Measurements from ENCODE around the gene PGAM4.

The PGAM4 gene

GRCh38 chrX:77969538-77969937 lies at the start of gene PGAM4:
PGAM4 (minus strand) TSS chrX:77969638; CDS start chrX:77969638, 0 bp downstream.
- Histone ChIP-seq H3K4me1 (ENCODE audit: low read length) (no peaks in the 10 kb centered on the region), H4K20me1 (ENCODE audit: insufficient read depth, low read length) (no peaks in the 10 kb centered on the region), H3K9me2 (replicated peaks; ENCODE audit: insufficient read depth, low read length) (no peaks in the 10 kb centered on the region), H3K36me3 (replicated peaks; ENCODE audit: insufficient read depth, low read length) (no peaks in the 10 kb centered on the region), H3K27ac (ENCODE audit: low read length) (no peak within 1 kb of the TSS), H3K9me3 (replicated peaks; ENCODE audit: insufficient read depth, low read length) (no peaks in the 10 kb centered on the region), H3K9ac (ENCODE audit: low read length) (no peak within 1 kb of the TSS), H3K4me3 (ENCODE audit: low read length) (no peak within 1 kb of the TSS), H3F3A (ENCODE audit: insufficient read depth, low read length) (no peaks in the 10 kb centered on the region), H2AFZ (ENCODE audit: low read length) (no peak within 1 kb of the TSS), H3K4me2 (ENCODE audit: low read depth, low read length) (no peak within 1 kb of the TSS), H3K79me2 (ENCODE audit: low read length) (0 out of 2 replicates have a peak, but pooled peaks cover 4% of the 10 kb centered on the region), H3K27me3 (replicated peaks; ENCODE audit: insufficient read depth, low read length) (no peaks in the 10 kb centered on the region)
- no peak for TF ChIP-seq EZH2 (optimal IDR thresholded peaks at IDR 0.05; ENCODE audit: low read depth, low read length)
- TF ChIP-seq CTCF (IDR thresholded peaks at IDR 0.05; ENCODE audit: low read length) = no peak
- TF ChIP-seq EZH2phosphoT487 (IDR thresholded peaks at IDR 0.05; ENCODE audit: low read length) = no peak
- DNase-seq = no peak

- Histone ChIP-seq H3K36me3 (replicated peaks; ENCODE audit: insufficient read depth, low read length) (no peaks in the 10 kb centered on the region), H3F3A (ENCODE audit: insufficient read depth, low read length) (no peaks in the 10 kb centered on the region), H3K4me3 (ENCODE audit: low read length) (no peak overlapping the region), H3K79me2 (ENCODE audit: low read length) (no peaks in the 10 kb centered on the region), H2AFZ (ENCODE audit: low read length) (no peak overlapping the region), H3K9ac (ENCODE audit: low read length) (no peak overlapping the region), H3K9me2 (replicated peaks; ENCODE audit: insufficient read depth, low read length) (no peaks in the 10 kb centered on the region), H3K4me1 (ENCODE audit: low read length) (no peaks in the 10 kb centered on the region), H3K27ac (ENCODE audit: low read length) (no peak overlapping the region), H3K27me3 (replicated peaks; ENCODE audit: insufficient read depth, low read length) (no peaks in the 10 kb centered on the region), H3K9me3 (replicated peaks; ENCODE audit: insufficient read depth, low read length) (no peaks in the 10 kb centered on the region), H3K4me2 (ENCODE audit: low read depth, low read length) (no peak overlapping the region), H4K20me1 (ENCODE audit: insufficient read depth, low read length) (no peaks in the 10 kb centered on the region)
- no peak for DNase-seq
- TF ChIP-seq CTCF (IDR thresholded peaks at IDR 0.05; ENCODE audit: low read length) (no peak), EZH2phosphoT487 (IDR thresholded peaks at IDR 0.05; ENCODE audit: low read length) (no peak), EZH2 (optimal IDR thresholded peaks at IDR 0.05; ENCODE audit: low read depth, low read length) (no peak)
Observed at GRCh38 chrX:78011846-78012245, 42.4 kb upstream of the PGAM4 start.

GRCh38 chrX:77979870-77980269 lies 10.4 kb upstream of the PGAM4 start:
- Histone ChIP-seq H3K79me2 (ENCODE audit: low read length) (no peaks in the 10 kb centered on the region), H3K27ac (ENCODE audit: low read length) (no peak overlapping the region), H3K36me3 (replicated peaks; ENCODE audit: insufficient read depth, low read length) (no peaks in the 10 kb centered on the region), H3K4me2 (ENCODE audit: low read depth, low read length) (no peak overlapping the region), H3K9me2 (replicated peaks; ENCODE audit: insufficient read depth, low read length) (no peaks in the 10 kb centered on the region), H2AFZ (ENCODE audit: low read length) (no peak overlapping the region), H3F3A (ENCODE audit: insufficient read depth, low read length) (no peaks in the 10 kb centered on the region), H4K20me1 (ENCODE audit: insufficient read depth, low read length) (no peaks in the 10 kb centered on the region), H3K9ac (ENCODE audit: low read length) (no peak overlapping the region), H3K4me1 (ENCODE audit: low read length) (0 out of 2 replicates have a peak, but pooled peaks cover 8% of the 10 kb centered on the region), H3K27me3 (replicated peaks; ENCODE audit: insufficient read depth, low read length) (no peaks in the 10 kb centered on the region), H3K4me3 (ENCODE audit: low read length) (no peak overlapping the region), H3K9me3 (replicated peaks; ENCODE audit: insufficient read depth, low read length) (no peaks in the 10 kb centered on the region)
- no peak for DNase-seq
- TF ChIP-seq EZH2phosphoT487 (IDR thresholded peaks at IDR 0.05; ENCODE audit: low read length) (no peak), EZH2 (optimal IDR thresholded peaks at IDR 0.05; ENCODE audit: low read depth, low read length) (no peak), CTCF (IDR thresholded peaks at IDR 0.05; ENCODE audit: low read length) (no peak)

Data from MM.1S (cell line).